HG02798 (cell line): ENCODE measurements around the gene PDK4.
"Not testable (repeated sequence)": the region's sequence is repeated elsewhere in the genome, so short reads cannot be mapped to it uniquely, and the experiment has no call there.

Source experiments
- ATAC-seq: cut with Tn5 transposase; IDR thresholded peaks from one replicate; pipeline ENCODE4 v1.9.1; 2021; ENCODE audit warnings: mild to moderate bottlenecking; ENCODE audit not compliant: unreplicated experiment, poor library complexity

The PDK4 gene

DNA sequence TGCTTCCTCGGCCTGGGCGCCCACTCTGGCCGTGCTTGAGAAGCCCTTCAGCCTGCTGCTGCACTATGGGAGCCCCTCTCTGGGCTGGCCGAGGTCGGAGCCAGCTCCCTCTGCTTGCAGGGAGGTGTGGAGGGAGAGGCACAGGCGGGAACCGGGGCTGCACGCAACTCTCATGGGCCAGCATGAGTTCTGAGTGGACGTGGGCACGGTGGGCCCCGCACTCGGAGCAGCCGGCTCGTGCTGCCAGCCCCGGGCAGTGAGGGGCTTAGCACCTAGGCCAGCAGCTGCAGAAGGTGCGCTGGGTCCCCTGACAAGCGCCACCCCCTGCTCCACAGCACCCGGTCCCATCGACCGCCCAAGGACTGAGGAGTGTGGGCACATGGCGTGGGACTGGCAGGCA is 9.0 kb upstream of the PDK4 start:
- ATAC-seq, result no peak

DNA sequence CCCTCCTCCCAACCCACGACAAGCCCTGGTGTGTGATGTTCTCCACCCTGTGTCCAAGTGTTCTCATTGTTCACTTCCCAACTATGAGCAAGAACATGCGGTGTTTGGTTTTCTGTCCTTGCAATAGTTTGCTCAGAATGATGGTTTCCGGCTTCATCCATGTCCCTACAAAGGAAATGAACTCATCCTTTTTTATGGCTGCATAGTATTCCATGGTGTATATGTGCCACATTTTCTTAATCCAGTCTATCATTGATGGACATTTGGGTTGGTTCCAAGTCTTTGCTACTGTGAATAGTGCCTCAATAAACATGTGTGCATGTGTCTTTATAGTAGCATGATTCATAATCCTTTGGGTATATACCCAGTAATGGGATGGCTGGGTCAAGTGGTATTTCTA is 8.5 kb upstream of the PDK4 start:
- ATAC-seq, result not testable (repeated sequence)

- ATAC-seq, result not testable (repeated sequence)
These were observed 8.1 kb upstream of the PDK4 start for GRCh38 chr7:95604397-95604796.

DNA sequence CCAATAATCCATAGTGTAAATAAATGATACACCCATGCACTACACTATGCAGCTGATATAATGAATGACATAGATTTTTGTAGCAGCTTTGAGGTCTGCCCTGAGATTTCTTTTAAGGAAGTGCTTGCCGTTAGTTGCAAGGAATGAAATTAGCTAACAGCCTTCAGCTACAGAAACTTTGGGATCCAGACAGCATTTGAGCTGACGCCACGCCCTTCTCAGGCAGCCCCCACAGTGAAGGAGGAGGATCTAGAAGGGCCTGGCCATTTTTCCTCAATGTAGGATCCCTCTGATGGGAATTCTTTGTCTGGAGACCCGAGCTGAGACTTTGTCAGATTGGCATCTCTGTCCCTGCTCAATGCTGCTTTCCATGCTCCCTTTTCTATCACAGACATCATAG is 6.1 kb upstream of the PDK4 start:
- no peak for ATAC-seq

GRCh38 chr7:95601316-95601715 is 5.0 kb upstream of the PDK4 start:
- no peak for ATAC-seq

DNA sequence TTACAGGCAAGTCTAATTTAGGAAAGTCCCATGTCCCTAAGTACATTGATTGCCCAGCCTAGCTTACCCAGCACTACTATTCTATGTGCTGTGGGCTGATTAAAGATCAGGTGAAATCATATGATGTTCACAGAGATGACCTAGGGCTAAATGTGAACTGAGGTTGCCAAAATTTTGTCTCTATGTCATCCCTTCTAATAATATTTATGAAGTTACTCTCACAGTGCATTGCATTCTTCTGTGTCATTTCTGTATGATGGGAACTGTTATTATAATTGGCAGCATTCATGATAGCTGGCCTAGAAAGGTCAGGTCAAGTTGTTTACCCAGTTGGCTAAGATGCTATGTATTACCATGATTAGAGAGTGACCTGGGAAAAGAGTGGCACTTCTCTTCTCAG is 2.8 kb upstream of the PDK4 start:
- no peak for ATAC-seq

- ATAC-seq, result no peak
These were observed 2.2 kb upstream of the PDK4 start for GRCh38 chr7:95598511-95598910.

GRCh38 chr7:95595746-95596197 is 544 bp downstream of the PDK4 start:
- no peak for ATAC-seq

DNA sequence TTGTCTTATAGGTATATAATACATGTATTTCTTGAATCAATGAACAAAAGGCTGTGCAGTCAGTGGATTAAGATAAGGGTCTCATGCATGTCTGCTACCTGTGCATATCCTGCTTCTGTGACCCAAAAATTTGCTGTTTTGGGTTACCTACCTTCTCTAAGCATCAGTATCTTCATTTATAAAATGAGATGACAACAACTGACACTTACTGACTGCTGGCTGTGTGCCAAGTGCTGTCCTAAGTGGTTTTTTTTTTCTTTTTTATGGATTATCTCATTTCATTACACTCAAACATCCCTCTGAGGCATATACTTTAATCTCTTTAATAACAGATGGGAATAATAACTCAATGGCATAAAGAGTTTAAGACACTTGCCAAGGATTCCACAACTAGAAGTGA is 2.1 kb downstream of the PDK4 start:
- no peak for ATAC-seq

GRCh38 chr7:95593343-95593742 is 3.0 kb downstream of the PDK4 start:
- no peak for ATAC-seq

GRCh38 chr7:95592570-95592969 is 3.7 kb downstream of the PDK4 start:
- no peak for ATAC-seq

GRCh38 chr7:95590387-95591248 is 5.7 kb downstream of the PDK4 start:
- no peak for ATAC-seq

DNA sequence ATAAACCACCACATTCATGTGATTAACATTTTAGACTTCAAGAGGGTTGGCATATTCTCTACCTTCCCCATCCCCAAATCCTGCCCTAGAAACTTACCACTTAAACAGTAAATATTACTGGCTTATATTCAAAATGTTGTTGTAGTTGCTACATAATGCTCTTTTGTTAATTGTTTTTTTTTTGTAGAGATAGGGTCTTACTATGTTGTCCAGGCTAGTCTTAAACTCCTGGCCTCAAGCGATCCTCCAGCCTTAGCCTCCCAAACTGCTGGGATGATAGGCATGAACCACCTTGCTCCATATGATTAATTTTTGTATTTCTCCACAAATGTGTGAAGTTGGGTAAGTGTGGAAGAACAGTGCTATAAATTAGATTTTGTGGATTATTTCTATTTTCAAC is 6.5 kb downstream of the PDK4 start:
- no peak for ATAC-seq

- ATAC-seq, result no peak
These were observed 7.3 kb downstream of the PDK4 start for GRCh38 chr7:95589031-95589430.

- ATAC-seq, result no peak
These were observed 9.4 kb downstream of the PDK4 start for GRCh38 chr7:95586951-95587301.

DNA sequence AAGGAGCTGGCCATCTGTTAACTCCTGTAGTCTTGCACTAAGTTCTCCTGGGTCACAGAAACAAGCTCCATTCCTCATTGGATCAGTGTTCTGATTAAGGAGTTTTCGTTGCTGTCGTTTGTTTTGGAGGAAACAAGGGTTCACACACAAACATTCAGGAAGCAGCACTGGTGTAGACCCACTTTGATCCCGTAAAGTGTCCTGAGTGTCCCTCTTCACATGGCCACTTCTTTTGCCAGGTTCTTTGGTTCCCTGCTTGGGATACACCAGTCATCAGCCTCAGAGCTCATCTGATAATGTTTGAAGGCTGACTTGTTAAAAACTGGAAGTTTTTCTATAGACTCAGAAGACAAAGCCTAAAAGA is 10.9 kb downstream of the PDK4 start:
- ATAC-seq, result no peak

GRCh38 chr7:95584769-95585425 is 11.4 kb downstream of the PDK4 start:
- no peak for ATAC-seq

DNA sequence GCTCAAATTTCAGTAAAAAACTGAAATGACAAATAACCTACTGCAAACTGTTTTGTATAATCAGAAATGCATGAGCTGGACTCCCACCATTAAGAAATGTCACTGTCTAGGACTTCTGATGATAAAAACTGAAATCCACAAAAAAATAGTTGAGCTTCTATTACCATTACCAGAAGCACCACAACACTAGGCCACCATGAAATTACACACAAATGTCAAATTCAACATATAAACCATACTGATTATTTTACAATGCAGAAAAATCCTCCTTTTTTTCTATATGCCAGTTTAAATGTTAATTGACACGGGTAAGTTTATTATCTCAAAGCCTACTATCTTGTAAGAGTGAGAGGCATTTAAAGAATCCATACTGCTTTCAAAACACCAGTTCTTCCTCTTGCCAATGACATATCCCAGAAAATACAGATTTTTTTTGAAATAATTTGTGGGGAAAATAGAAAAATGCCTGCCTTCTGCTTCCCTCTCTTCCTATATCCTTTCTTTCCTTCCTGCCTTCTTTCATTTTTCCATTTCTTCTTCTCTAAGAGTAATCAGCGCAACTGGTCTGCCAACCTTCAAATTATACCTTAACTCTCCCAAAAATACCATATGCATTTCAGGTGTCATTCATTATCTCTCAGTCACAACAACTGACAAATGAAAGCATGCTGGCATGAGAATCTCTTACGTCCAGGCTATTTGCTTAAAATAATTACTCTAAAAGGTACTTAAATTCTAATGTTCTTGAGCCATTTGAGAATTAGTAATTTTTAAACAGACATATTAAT is 12.3 kb downstream of the PDK4 start:
- no peak for ATAC-seq

GRCh38 chr7:95582578-95583293 is 13.6 kb downstream of the PDK4 start:
- ATAC-seq, result no peak

DNA sequence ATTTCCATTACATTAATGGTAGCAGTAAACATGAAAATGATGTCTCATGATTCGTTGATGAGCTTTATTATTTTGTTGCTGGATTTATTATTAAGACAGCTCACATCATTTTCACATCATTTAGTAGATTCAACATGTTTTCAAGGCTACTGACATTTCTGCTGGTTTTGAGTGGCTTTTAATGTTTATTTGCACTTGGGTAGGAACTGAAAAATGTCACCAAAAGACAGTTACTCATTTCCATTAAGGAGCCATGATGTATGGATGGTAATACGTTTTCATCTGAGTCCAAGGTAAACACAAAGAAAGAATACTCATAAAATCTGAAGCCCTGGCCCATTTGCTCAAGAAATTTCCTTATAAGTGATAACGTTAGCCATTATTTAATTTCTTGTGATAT is 14.8 kb downstream of the PDK4 start:
- ATAC-seq, result no peak

GRCh38 chr7:95579318-95579717 is 17.0 kb downstream of the PDK4 start:
- no peak for ATAC-seq
